Suppressor macrophage treated with lipopolysaccharide for 1 hour (primary cell): ENCODE results near the gene BABAM2.
"Not testable (repeated sequence)": the region's sequence is repeated elsewhere in the genome, so short reads cannot be mapped to it uniquely, and the experiment has no call there.

Experiments used
- DNase-seq, 3 donors: peaks; one replicate each; pipeline ENCODE4 v3.0.0-alpha.2; 2020 to 2022

Gene BABAM2

DNA sequence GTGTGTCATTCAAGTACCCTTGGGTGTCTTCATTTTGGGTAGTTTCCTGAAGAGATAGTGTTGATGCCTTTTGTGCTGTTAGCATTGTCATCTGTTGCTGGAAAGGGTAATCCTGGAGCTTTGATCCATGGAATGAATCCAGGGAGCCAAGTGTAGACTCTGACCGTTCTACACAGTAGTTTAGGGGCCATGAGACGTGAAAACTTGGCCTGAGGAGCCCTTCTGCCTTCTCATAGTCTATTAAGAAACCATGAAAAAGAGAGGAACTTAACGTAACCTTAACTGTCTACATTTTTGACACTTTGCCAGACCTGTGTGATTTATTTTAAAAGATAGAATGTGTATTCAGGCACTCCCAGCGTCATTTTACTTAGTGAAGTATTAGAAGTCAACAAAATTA lies 194.0 kb downstream of the BABAM2 start:
- peak in 2 of 3 donors; percentile 24 to 34 for DNase-seq

DNA sequence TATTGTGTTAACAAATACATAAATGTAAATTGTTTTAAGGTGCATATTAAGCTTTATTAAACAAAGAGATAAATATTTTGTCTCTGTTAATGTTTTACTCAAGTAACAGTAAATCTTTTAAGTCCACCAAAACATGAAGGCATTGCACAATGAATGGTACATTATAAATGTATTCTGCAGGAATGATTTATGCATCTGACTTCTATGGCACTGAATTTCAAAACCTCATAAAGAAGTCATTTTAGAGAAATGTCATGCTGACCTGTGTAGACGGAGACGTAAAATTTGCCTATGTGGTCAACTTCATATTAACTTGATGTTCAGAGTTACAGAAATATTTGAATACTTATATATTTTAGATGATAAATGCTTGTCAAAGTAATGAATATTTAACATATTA lies 194.7 kb downstream of the BABAM2 start:
- no peak for DNase-seq

DNA sequence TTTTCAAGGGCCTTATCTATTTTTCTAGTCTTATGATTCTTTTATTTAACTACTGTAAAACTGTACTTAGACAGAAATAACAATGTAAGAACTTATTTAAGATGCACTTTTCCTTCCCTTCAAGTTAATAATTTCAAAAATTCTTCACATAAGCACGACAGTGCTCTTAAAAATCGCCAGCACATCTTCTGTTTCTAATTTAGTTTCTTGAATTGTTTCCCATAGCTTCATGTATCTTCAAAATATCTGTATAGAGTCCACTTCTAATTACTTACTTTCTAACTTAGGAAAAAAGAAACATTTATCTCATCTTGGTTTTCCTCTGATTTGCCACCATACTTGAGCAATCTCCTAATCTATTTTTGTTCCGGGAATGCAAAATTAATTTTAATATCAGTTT lies 196.1 kb downstream of the BABAM2 start:
- DNase-seq: no peak

DNA sequence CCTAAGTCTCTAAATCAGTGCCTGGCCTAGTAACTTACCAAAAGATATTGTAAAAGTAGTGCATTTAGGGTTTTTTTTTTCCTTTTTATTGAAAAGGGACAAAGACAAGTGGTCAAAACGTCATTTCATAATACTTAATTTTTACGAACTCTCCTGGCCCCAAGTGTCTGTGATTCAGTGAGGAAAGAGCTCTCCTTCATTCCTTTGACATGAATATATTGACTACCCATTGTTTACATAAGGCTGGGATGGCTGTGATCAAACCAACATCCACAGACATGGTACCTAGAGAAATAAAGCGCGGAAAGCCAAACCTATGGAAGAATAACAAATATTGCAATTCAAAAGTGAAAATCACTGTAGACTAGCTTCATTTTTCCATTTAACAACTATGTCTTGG lies 198.4 kb downstream of the BABAM2 start:
- DNase-seq: no peak

DNA sequence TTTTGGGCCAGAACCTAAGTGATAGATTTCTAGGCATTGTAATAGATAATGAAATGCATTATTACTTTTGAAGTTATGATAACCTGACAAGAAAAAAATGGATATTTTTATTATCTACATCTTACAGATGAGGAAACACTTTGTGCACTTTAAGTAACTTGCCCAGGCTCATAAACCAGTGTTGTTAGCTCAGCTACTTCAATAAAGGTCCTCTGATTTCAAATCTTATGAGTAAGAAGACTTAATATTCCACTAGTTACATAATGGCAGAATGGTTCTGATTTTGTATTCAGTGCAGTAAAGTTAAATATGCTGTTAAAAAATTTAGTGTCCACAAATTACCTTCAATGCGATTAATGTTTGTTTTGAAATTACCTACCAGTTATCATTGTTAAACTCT lies 199.0 kb downstream of the BABAM2 start:
- no peak for DNase-seq

DNA sequence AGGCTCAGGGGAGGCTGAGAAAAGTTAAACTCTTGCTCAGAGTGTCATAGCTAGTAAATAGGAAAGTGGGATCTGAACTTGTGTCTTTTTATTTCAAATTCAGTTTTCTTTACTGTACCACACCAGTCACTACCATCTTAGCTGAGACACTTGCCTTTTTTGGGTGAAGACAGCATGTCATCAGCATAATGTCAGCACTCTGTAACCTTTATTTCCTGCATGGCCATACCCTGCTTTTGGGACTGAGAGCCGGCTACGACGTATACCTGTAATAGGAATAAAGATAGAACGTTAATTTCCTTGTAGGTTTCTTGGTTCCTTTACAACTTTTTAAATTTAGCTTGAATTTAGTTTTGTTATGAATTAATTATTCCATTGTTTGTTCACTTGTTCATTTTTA lies 202.8 kb downstream of the BABAM2 start:
- no peak for DNase-seq

DNA sequence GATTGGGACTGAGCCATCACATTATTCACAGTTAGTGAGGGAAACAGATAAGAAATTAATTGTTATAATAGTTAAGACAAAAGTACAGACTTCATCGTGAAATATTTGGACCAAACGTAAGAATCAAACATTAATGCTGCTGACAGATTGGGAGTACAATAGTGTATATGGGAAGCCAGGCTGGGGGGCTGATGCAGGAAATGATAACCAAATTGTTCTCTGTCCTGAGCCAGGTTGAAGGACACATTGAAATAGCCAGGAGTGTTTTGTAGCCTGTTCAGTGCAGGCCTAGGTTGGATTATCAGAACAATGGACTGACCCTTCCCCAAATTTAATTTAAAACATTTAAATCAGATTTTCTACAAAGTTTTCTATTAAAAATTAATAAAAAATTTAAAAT lies 203.2 kb downstream of the BABAM2 start:
- DNase-seq: no peak

DNA sequence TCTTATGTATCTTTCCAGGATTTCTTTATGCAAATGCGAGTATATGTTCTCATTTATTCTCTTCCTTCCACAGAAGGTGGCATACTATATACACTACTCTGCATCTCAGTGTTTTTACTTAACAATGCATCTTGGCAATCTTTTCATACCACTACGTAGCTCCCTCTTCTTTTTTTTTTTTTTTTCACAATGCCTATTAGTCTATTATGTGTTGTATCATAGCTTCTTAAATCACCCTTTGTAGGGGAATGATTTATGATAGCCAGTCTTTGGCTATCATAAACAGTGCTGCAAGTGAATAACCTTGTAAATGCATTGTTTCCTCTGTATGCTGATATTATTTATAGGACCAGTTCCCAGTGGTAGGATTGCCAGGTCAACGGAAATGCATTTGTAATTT lies 204.2 kb downstream of the BABAM2 start:
- DNase-seq: no peak

DNA sequence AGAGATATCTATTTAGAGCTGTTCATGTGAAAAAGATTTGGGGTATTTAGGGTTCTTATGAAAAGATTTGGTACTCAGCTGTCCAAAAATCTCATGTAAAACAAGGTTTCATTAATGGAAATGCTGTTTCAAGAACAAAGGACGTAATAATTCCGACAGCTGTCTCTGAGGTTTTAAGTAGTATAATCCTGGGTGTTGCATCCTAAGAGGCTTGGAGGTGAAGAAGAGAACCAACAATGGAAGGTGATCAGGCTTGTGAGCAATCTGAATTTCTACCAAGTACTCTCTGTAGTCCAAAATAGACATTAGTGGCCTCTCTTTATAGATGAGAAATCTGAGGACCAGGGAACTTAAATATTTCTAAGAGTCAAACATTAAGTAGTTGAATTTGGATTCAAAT lies 205.1 kb downstream of the BABAM2 start:
- DNase-seq: no peak

DNA sequence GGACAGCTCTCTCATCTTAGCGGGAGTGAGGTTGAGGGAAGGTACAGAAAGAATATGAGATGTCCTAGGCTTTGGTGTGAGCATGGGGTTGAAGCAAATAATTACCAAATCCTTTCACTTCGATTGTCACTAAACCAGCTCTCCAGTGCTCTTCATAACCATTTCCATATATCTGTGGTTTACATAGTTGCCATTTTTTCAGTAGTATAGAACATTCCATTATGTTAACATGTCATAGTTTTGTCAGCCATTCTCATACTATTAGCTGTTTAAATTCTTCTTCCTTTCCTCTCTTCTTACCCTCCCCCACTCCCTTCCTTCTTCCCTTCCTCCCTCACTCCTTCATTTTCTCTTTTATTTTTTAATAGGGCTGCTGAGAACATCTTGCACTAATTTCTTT lies 205.9 kb downstream of the BABAM2 start:
- no peak for DNase-seq

DNA sequence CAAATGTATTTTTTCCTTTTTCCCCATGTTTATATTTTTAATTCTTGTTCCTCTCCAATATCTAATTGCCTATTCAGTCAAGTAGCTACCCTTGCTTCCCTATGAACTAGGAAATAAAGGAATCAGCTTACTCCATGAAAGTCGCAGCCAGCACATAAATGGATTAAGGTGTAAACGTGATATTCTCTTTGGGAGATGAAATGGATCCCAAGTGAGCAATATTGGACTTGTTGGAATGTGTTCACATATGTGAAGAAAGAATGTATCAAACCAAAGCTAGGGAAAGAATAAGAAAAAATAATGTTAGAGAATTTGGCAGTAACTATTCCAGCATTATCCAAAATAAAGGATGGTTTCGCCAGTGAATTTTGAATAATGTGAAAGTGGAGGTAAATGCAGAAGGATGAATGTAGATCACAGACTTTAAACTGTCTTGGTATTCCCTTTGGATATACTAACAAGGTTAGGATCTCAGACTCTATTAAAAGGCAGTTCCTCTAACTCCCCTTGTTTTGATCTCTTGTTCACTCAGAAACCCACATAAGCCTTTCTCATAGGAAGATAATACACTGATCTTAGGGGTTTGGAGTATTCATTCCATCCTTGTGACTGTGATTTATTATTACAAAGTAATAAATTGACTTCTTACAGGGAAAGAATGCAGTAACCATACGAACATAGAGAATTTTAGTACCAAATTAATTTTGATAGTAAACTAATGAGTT lies 208.1 kb downstream of the BABAM2 start:
- no peak for DNase-seq

DNA sequence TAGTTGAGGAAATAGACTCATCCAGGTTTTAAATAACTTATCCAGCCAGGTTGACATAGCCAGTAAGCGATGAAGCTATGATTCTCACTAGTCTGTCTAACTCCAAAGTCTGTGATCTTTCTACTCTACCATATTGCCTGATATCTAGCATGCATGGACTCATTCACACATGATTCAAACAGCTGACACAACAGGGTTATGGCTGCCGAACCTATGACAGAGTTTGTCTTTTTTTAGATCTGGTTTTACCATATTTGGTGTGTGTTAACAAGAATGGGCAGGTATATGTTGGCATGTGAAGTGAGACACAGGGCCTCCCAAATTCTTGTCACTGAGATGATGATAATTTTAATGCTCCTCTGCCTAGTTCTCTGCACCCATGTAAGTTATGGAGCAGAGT lies 210.6 kb downstream of the BABAM2 start:
- no peak for DNase-seq

DNA sequence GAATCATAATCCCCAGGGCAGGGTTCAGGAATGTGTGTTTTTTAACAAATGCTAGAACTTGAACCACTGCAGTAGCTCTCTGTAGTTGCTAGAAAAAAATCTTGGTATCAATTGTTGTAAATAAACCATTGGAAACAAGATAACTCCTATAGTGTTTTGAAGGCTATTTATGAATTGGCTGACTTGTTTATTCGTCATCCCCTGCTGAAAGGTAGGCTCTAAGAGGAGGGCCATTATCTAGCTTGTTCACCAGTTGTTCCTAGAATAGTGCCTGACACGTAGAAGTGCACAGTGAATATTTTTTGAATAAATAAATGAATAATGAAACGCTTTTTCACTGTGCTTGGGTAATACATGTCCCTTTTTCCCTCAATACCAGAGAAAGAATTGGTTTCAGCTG lies 211.4 kb downstream of the BABAM2 start:
- no peak for DNase-seq

DNA sequence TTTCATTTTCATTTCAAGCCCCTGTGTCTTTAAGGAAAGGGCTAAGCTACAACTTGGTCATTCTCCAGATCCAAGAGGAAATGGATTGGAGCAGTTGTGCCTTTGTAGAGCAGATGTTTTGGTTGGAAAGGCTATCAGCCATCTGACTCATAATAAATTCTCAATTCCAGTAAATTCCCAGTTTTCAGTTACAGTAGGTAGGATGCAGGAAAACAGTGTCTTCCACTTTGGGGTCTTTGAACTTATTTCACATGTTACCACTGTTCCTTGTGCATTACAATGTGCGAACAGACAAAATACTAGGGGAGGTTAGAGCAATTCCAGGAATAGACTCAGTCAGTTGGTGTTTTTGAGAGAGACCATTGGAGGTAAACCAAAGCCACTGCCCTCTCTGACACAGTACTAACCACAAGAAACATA lies 211.9 kb downstream of the BABAM2 start:
- no peak for DNase-seq

DNA sequence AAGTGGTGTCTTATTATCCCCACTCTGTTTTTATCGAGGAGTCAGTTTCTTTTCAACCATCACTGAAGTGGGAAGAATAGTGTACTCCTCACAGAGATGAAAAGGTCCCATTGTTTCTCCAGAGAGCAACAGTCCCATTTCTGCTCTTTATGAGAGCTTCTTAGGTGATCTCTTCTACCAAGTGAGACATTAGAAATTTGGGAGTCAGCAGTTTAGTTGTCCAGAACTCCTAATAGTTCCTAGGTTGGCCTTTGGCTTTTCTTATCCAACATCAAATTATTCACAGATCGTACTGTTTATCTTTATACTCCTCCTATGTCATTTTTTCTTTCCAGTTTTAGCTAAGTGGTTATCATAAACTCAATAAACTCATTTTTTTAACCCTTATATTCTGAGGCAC lies 213.1 kb downstream of the BABAM2 start:
- DNase-seq: no peak

DNA sequence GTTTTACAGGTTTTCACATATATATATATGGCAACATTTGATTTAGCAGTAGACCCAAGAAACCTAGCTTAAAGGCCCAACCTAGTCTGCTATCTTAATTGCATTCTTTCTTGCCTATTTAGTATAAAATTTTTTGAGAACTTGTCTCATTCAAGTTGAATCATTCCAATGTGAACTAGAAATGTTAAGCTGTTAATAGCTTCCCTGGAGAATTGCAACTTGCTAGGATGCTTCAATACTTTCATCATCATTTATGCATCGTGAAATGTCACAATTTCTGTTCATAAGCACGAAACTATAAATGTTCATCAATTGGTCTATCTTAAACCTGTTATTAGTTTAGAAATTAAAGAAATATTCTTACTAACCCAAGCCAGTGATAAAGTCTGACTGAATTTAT lies 217.6 kb downstream of the BABAM2 start:
- DNase-seq: no peak

DNA sequence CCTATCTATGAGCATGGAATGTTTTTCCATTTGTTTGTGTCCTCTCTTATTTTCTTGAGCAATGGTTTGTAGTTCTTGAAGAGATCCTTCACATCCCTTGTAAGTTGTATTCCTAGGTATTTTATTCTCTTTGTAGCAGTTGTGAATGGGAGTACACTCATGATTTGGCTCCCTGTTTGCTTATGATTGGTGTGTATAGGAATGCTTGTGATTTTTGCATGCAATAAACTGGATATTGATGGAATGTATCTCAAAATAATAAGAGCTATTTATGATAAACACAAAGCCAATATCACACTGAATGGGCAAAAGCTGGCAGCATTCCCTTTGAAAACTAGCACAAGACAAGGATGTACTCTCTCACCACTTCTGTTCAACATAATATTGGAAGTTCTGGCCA lies 223.2 kb downstream of the BABAM2 start:
- DNase-seq: not testable (repeated sequence)

DNA sequence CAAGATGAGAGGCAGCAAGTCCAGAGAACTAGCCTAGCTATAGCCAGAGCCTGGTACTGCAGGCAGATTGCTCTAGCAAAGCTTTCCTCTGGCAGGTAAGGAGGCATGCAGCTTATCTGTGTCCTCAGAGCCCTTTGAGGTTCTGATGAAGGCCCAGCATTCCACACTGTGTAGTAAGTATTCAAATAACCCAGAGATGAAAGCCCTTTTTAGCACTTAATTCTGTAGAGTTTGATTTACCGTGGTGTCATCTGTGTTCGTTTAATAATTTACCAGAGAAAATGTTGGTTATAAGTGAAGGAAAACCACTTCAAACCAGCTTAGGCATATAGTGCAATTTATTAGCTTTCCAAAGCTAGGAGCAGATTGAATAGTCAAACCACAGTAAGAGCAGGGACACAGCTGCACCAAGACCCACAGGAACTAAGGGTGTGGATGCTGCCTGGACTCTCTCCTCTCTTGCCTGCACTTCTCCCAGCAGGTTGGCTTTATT lies 226.6 kb downstream of the BABAM2 start:
- DNase-seq: no peak

DNA sequence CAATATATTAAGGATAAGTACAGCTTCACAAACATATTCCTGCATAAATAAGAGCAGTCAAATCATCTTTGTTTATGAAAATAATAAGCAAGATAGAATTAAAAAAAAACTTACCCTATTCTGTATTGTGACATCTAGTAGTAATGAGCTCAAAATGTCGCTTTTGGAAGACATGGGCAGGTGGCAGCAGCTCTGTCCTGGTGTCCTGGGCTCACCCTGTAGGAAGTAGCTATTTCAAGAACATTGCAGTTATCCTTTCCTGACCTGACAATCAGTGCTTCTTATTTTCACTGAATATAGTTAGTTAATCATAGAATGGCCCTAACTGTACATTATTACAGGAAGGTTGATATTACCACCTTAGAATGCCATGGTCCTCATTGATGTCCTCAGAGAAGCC lies 229.1 kb downstream of the BABAM2 start:
- DNase-seq: no peak

DNA sequence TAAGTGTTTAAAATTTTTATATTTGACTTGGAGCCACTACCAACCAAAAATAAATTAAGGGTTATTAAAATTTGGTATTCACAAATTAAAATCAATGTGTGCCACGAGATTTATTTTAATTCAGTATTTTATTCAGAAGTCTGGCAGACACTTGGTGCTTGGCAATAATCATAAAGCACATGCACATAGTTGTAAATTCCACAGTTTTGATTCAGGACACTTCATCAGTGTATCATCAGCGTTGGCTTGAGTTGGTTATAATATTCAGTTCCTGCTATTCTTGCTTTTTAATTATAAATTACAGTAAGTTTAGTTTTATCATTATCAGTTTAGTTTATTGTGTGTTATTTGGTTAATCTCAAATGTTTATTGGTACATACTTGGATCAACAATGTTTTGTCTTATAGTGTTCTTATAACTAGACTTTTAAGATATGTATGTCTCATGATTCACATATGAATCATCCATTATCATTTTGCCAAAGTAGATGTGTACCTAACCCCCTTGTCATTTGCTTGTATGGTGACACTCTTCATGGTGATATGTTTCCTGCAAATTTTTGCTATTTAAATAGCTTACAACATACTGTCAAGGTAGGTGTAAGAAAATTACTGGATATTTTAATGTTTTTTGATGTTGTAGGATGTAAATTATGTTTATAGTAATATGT lies 237.9 kb downstream of the BABAM2 start:
- DNase-seq: no peak

DNA sequence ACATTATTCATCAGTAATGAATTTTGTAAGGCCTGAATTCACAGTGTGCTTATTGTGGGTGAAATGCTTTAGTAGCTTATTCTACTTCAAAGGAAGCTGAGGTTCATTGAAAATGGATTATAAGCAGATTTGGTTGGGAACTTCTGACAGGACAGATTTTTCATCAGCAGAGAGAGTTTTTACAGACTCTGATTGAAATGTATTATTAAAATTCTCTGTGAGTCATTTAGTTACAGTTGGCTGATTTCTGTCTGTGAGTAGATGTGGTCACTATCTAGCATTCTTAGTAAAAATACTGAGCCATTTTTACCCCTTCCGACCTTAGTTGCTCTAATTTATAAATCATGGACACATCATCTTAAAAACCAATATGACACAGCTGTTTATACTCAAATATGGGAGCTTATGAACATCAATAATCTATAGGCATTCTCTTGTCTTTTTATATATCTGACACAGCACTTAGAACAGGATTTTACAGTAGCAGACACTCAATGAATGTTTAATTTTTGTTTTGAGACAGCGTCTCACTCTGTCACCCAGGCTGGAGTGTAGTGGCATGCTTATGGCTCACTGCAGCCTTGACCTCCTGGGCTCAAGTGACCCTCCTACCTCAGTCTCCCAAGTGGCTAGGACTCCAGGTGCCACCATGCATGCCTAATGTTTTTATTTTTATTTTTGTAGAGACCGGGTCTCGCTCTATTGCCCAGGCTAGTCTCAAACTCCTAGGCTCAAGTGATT lies 239.6 kb downstream of the BABAM2 start:
- no peak for DNase-seq

DNA sequence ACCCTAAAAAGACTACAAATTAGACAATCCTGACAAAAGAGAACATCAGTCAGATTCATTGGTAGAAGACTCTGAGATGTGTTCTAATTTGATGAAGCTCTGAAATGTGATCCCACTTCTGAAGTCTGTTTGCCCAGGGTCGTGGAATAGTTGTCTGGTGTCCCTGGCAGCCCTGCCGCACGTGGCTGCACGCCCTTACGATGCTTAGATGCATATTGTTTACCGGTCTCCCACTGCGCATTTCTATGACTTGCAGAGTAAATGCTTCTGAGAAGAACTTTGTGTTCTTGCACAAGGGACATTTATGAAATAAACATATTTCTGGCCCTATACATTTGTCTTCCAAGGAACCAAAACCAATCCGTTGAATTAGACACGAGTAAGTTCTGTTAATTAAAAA lies 243.2 kb downstream of the BABAM2 start:
- no peak for DNase-seq

DNA sequence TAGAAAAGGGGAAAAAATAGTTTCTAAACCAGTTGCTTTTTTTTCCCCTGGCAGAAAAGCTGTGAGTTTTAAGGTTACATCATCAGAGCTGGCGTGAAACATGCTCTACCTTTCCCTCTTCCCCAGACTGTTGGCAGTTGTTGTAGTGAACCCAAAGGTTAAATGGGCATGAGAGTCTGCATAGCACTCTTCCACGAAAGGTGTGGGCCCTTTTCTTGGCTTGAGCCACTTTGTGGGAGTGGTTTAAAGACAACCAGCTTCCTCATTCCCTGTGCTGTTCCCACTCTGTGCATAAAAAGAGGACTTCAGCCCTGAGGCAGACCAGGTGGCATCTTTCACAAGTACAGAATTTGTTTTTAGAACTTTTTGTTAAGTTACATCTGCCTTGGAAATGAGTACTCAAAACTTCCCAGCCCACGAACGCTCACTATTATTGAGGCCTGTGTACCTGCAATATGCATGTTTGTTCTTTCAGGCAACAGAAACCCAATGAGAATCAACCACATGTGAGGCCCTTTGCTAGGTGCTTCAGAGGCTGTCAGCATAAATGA lies 243.8 kb downstream of the BABAM2 start:
- peak in 2 of 3 donors; percentile 34 to 56 for DNase-seq

DNA sequence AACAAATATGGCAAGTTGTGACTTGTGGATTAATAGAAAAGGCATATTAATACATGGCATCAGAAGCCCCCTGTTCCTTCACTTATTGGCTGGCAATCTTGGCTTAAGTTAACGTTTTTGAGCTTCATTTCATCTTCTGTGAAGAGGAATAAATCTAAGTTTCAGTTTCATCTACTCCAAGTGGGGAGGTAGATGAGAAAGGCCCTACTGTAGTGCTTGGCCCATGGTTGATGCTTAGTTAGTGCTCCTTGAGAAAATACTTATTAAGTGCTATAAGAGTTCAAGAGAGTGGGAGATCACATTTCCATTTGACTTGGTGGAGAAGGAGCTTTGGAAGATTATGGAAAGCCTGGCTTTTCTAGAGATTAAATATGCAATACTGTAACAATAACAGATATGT lies 244.3 kb downstream of the BABAM2 start:
- no peak for DNase-seq
